Stimulated activated CD8-positive, alpha-beta memory T cell treated with anti-CD3 and anti-CD28 coated beads, Interleukin-4, amount 100 ng/mL, for 4 hours (primary cell): ENCODE measurements around the gene FBXL16.
"Not testable (repeated sequence)": the region's sequence is repeated elsewhere in the genome, so short reads cannot be mapped to it uniquely, and the experiment has no call there.

Experiments
- DNase-seq, 2 donors: peaks; one replicate each; pipeline ENCODE4 v3.0.0-alpha.2; 2020; ENCODE audit warnings: low read depth in 2 of 2, low spot score in 1 of 2

The FBXL16 gene, protein sequence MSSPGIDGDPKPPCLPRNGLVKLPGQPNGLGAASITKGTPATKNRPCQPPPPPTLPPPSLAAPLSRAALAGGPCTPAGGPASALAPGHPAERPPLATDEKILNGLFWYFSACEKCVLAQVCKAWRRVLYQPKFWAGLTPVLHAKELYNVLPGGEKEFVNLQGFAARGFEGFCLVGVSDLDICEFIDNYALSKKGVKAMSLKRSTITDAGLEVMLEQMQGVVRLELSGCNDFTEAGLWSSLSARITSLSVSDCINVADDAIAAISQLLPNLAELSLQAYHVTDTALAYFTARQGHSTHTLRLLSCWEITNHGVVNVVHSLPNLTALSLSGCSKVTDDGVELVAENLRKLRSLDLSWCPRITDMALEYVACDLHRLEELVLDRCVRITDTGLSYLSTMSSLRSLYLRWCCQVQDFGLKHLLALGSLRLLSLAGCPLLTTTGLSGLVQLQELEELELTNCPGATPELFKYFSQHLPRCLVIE

DNA sequence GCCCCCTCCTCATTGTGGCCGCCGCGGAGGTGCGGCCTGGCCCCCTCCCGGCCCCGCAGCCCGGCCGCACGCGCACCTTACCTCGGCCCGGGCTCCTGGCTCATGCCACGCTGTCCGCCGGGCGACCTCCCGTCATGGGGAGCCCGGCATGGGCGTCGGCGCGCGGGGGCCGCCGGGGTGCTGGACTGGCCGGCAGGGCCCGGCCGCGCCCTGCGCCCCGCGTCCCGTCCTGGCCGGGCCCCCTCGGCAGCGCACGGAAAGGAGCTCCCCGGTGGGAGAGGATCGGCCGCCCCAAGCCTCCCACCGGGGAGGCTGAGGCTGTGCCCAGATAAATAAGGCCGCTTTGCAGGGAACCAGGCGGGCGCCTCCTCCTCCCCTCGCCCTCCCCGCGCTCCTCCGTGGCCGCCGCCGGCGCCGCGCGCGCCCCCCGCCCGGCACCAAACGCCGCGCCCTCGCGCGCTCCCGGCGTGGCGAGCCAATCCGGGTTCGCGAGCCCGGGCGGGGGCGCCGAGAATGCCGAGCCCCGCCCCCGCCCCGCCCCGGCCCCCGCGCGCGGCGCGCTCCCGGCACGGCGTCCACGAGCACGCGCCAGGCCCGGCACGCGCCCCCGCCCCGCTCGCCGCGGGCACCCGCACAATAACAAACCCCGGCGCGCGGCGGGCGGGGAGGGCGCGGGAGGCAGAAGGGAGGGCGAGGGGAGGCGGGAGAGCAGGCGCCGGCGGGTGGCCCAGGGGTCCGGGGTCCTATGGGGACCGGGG is at the start of gene FBXL16:
Gene FBXL16, minus strand, starts transcription at position 371 of the 758 bp plus-strand sequence. CDS start 8,396 bp downstream, outside the sequence.
- DNase-seq = no peak

DNA sequence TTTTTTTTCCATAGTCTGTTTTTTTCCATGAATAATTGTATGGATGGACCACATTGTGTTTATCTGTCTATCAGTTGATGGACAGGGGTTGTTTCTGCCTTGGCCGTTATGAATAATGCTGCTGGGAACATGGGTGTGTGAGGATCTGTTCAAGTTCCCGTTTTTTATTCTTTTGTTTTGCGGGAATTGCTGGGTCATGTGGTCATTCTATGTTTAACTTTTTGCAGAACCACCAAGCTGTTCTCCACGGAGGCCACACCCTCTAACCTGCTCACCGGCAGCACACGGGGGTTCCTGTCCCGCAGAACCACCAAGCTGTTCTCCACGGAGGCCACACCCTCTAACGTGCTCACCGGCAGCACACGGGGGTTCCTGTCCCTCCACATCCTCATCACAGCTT is 49.1 kb upstream of the FBXL16 start:
- DNase-seq = no peak

DNA sequence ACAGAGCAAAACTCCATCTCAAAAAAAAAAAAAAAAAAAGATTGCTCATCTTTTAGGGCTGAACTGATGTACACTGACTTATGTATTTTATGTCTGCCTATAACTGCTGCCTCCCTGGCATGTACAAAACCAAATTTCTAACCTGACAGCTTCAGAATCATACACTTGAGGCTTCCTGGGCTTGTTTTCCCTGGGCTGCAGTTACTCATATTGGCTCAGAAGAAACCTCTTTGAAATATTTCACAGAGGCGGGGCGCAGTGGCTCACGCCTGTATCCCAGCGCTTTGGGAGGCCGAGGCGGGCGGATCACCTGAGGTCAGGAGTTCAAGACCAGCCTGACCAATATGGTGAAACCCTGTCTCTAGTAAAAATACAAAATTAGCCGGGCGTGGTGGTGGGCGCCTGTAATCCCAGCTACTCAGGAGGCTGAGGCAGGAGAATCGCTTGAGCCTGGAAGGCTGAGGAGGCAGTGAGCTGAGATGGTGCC is 48.6 kb upstream of the FBXL16 start:
- DNase-seq = not testable (repeated sequence)

DNA sequence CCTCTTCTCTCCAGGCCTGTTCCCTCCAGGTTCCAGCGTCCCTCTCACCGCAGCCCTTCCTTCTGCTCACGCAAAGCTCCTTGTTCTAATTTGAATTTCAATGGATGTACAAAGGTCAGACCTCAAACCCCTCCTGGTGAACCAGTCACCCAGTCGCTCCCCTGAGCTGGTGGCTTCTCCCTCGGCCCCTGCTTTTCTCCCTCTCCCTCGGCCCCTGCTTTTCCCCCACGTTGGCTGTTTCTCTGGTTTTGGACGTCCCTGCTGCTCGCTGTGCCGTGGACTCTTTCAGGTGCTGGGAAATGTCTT is 46.4 kb upstream of the FBXL16 start:
- DNase-seq = no peak

DNA sequence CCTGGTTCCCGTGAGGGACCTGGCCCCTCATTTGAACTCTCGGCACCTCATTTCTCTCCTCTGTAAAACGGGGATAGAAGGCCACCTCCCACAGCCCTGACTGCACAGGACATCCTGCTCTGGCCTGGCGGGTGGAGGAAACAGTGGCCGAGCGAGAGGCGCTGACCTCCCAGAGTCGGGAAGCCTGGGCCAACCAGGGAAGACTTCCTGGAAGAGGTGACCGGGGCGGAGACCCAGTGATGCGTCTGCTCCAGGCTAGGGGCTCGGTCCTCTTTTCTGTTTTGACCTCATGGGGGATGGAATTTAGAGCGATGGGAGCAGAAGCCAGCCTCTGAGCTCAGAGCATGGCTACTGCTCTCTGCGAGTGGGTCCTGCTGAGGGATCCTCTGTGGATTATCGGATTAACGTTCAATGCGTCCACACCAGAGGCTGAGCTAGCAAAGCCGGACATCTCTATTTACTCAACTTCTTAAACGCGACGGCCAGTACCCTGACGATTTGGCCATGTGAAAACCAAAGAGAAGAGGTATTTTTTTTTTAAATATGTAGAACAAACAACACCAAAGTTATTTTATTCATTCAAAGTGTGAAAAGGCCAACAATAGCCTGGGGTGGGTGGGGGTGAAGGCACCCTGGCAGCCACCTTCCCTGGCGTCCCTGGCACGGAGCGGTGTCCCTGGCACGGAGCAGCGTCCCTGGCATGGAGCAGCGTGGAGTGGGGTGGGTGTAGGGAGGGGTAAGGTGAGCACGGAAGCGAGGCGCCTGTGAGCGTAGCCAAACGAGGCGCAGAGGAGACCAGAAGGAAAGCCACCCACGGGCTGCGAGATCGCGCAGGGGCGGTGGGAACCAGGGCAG is 45.8 kb upstream of the FBXL16 start:
- DNase-seq = no peak

DNA sequence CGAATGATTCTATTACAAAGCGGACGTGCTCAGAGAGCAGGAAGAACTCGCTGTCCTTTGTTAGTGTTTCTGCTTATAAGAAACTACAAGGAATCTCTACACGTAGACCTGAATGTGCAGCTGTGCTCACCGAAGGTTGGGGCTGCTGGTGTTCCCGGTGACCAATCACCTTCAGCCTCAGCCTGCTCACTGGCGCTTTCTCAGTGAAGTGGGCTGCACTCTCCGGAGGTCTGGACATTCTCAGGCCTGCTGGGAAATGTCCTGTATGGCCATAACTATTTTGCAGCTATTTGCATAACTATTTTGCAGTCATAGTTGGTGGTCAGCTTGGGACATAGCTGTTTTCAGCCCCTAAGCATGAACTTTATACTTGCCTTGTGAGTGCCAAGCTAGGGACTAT is 44.9 kb upstream of the FBXL16 start:
- DNase-seq = no peak

DNA sequence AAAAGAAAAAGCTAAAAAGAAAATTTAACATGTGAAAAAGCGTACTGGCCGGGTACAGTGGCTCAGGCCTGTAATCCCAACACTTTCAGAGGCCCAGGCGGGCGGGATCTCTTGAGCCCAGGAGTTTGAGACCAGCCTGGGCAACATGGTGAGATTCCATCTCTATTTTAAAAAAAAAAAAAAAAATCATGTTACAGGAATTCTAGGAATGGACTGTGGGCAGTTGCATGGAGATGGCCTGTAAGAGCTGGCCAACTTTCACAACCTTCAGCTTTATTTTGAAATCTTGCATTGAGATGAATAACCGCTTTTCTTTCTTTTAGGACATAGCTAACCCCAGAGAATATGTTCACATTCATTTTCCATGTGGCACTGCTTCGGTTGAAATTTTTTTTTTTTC is 43.4 kb upstream of the FBXL16 start:
- DNase-seq = no peak

DNA sequence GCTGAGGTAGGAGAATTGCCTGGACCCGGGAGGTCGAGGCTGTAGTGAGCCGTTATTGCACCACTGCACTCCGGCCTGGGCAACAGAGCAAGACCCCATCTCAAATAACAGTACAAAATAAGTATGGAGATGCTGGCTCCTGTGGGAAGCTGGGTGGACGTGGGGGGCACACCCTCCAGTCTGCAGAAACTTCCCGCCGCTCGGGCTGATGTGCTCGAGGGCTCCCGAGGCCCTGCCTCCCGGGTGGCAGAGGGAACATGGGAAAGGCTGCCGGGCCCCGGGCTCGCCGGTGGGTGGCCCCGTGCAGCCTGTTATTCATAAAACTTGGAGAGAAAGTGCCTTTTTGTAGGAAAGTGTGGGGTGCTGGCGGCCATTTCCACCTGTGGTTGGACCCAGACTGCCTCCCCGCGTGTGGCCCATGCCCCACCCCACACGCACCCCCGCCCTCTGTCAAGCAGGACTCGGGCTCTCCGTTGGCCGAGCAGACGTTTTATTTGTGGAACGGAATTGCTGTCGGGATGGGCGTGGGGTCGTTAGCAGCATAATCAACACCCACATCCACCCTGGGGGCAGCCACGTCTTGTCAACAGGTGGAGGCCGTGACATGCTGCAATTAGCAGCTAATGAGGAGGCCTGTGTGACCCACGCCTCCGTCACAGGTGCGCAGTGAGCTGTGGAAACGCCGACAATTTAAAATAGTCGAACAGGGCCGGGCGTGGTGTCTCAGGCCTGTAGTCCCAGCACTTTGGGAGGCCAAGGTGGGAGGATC is 42.6 kb upstream of the FBXL16 start:
- no peak for DNase-seq

DNA sequence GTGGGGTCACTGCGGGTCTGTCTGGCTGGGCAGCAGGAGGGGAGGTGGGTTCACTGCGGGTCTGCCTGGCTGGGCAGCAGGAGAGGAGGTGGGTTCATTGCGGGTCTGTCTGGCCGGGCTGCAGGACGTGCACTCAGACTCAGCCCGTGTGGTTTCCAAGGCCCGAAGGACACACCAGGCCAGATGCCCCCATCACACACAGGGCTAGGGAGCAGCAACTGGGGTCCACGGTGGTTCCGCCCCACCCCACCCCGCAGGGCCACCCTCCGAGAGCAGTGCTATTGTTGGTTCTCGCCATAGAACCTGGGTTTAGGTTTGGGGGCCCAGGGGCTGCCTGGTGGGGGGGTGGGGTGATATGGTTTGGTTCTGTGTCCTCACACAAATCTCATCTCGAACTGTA is 41.0 kb upstream of the FBXL16 start:
- no peak for DNase-seq

DNA sequence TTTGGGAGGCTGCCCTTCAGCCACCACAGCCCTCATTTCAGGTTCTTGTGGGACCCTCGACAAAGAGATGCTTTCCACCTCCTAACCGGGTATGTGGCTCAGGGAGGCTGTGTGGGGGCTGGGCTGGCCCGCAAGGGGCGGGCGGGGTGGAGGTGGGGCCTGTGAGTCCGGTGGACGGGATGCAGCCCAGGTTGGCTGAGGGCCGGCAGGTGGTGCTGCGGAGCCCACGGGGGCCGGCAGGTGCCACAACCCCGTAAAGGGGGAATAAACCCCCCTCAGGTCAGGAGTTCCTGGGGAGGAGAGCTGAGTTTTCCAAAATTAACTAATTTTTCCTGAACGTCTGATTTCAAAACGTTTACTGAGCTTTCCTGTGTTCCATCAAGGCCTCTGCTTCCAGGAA is 40.1 kb upstream of the FBXL16 start:
- DNase-seq = no peak

DNA sequence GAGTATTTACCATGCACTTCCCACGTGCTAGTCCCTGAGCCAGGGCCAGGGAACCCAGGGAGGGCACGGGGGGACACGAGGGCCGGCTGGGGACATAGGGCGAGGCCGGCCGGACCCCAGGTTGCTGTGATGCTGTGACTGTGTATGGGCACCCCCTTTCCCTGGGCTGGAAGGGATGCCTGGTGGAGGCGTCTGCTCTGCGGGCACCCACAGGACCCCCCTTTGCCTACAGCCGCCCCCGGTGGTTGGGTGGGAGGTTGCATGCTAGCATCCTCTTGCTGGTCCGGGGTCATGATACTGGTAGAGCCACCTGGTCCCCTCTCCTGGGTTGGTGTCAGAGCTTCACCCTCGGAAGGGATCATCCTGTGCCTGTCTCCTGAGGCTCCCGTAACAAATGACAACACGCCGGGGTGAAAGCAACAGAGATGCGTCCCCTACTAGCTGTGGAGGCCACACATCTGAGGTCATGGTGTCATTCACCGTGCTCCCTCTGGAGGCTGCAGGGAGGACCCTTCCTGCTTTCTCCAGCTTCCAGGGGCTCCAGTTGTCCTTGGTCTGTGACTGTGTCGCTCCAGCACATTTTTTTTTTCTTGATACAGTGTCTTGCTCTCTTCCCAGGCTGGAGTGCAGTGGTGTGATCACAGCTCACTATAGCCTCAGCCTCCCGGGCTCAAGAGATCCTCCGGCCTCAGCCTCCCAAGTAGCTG is 38.3 kb upstream of the FBXL16 start:
- DNase-seq = no peak

DNA sequence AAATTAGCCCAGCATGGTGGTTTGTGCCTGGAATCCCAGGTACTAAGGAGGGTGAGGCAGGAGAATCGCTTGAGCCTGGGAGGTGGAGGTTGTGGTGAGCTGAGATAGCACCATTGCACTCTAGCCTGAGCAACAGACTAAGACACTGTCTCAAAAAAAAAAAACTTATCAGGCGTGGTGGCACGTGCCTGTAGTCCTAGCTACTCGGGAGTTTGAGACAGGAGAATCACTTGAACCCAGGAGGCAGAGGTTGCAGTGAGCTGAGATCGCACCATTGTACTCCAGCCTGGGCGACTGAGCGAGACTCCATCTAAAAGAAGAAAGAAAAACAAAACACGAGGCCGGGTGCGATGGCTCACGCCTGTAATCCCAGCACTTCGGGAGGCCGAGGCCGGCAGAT is 37.3 kb upstream of the FBXL16 start:
- not testable (repeated sequence) for DNase-seq

DNA sequence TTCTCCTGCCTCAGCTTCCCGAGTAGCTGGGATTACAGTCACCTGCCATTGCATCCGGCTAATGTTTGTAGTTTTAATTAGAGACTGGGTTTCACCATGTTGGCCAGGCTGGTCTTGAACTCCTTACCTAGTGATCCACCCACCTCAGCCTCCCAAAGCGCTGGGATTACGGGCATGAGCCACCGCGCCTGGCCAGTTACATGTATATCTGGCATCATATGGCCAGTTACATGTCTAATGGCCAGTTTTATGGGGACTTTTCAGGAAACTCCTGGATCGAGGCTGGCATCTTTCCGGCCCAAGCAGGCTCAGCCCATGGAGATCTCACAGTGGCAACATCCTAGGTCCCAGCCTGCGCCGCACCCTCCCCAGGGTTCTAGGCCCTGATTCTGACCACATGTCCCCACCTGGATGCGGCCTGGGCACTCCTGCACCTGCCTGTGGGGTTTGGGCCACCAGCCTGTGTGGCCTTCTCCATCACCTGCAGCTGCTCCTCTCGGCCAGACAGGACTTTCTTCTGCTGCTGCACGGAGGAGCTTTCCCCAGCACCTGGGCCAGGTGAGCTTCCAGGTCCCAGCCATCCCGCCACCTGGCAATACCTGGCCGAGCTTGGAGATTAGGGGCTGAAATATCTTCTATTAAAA is 36.5 kb upstream of the FBXL16 start:
- DNase-seq = no peak

DNA sequence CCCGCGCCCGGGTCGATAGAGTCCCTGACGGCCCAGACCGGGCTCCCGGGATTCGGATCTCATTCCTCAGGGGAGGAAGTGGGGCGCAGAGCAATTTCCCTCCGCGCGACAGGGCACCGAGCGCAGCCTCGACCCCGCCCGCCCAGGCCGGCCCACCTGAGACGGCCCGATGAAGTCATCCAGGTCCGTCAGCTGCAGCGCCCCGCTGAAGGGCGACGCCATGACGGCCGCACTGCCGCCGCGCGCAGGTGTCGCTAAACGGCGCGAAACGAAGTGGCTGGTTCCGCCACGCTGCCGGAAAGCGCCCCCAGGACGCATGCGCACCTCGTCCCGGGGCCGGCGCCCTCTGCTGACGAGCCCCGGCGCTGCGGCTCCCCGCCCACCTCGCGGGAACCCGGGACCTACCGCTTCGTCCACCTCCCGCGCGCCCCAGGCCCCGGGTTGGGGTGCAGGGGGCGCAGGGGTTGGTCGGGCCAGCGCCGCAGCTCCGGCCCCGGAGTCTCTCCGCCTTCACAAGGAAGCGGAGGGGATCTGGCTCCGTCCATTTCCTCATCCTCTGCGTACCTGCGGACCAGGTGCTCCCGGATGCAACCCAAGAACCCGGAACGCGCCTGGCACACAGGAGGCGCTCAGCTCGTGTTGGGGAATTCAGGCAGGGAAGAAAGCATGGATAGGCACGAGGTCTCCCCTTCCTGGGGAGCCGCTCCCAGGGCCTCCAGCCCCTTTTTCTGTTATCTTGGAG is 35.3 kb upstream of the FBXL16 start, which contains the start of gene CIAO3:
Gene CIAO3, minus strand, starts transcription at position 234 of the 742 bp plus-strand sequence. Its CDS starts 12 bp downstream, at position 222.
- DNase-seq = peak; percentile 83 to 85

DNA sequence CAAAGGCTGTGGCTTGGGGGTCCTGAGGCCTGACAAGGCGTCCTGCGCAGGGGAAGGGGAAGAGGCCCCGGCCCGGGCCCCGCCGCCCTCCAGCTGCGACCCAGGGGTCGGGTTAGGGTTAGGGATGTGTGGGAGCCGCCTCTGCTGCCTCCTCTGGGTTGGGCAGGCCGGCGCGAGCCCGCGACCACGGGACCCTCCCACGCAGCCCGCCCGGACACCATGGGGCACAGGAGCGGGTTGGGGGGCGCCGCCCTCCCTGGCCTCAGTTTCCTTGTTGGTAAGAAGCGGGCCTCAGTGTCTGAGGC is 34.8 kb upstream of the FBXL16 start:
- DNase-seq = no peak

DNA sequence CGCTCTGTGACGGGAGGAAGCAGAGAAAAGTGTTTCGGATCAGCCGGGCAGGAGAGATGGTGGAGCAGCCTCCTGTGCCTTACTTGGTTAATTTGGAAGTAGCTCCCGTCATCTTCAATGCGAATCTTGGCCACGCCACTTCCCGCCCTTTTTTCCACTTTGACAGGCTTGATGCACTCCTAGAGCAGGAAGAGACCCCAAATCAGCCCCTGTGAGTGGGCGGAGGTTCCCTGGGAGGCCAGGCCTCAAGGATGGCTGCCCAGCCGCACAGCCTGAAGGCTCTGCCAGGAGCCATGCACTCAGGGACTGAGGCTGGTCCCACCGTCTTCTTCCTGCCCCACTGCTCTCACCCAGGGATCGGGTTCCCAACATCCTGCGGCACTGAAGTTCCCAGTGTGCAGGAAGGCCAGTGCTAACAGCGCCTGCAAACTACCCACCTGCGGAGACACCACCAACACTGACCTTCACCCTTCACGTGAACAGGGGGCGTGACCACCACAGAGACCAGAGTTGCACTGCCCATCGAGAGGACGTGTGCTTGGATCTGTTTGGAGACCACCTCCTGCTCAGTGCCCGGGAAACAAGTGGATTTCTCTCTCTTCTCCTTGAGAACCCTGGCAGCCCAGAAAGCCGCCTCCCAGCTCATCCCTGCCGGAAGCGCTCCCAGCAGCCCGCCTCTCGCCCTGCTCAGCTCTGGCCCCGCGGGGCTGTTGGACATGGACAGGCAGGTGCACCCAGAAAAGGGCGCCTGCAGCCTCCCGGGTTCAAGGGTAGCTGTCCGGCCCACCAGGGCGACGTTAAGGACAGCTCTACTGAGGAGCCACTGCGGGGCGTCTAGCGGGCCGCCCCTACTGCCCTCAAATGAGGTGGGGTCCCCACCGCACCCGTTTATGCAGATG is 34.2 kb upstream of the FBXL16 start:
- no peak for DNase-seq

DNA sequence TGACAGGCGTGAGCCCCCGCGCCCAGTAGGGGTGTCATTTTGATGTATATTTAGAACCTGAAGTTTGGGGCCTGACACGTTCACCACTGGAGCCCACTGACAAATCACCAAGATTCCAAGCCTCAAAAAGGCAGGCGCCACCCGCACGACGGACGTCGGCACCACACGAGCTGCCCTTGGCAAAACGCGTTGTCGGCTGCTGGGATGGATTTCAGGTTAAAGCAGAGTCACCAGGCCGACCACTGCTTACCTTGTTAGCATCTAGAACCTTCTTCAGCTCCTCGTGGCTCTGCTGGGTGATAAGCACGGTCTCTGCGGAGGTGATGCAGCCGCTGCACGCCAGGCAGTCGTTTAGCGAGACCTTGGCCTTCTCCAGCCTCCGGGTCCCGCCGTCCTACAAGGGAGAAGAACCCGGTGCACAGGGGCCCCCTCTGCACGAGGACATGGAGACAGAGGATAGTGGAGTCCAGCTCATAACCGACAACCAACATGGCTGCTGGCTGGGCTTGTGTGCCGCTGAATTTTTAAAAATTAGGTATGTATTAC is 31.4 kb upstream of the FBXL16 start:
- DNase-seq = no peak
